ENCODE data around the gene NPEPL1.
"Not testable (repeated sequence)": the region's sequence is repeated elsewhere in the genome, so short reads cannot be mapped to it uniquely, and the experiment has no call there.

NPEPL1 gene

DNA sequence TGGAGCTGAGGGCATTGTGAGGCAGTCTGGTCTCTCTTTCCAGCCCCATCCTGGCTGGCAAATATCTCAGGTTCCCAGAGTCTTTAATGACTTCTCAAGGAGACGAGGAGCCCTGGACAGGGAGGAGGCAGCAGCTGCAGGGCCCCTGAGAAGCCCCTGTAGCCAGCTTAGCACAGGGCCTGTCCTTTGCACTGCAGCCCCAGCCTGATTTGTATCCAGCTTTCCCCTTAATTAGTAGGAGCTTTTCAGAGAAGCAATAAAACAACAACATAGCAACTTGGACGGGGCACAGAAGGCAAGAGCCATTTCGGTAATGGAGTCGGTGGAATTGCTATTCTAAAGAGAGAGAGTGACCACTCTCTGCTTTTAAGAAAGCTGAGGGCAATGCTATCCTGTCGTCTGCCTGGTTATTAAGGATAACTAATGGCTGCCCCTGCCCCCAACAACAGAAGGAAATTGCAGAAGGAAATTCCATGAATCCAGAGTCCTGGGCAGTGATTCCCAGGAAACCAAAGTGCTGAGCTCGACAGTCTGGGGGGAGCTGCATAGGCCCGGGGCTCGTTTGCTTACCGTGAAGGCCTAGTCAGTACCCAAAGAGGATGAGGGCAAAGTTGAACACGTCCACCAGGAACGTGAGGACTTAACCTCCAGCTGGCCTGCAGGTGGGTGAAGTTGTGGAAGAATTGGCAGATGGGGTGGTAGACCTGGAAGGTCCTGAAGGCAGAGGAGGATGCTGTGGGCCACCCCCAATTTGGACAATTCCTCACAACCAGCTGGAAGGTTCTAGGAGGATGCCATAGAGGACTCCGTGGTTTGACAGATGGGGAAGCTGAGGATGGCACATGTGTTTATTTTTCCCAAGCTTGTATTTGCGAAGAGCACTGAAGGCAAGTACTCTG lies 50.3 kb downstream of the NPEPL1 start:
- DNase-seq = no peak

DNA sequence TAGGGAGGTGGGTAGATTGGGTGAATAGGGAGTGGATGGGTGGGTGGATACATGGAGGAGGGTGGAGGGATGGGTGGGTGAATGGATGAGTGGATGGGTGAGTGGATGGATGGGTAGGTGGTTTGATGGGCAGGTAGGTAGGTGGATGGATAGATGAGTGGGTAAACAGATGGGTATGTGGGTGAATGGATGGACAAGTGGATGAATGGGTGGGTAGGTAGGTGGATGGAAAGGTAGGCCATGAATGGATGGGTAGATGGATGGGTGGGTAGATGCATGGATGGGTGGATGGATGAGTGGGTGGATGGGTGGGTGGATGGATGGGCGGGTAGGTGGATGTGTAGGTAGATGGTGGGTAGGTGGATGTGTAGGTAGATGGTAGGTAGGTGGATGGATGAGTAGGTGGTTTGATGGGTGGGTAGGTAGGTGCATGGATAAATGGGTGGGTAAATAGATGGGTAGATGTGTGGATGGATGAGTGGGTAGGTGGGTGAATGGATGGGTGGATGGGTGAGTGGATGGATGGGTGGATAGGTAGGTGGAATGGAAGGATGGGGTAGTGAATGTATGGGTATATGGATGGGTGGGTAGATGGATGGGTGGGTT lies 51.4 kb downstream of the NPEPL1 start:
- no peak for DNase-seq

GRCh38 chr20:58744836-58745235 lies 52.2 kb downstream of the NPEPL1 start:
- no peak for DNase-seq

- DNase-seq = no peak
These were observed 52.8 kb downstream of the NPEPL1 start for GRCh38 chr20:58745391-58745790.

DNA sequence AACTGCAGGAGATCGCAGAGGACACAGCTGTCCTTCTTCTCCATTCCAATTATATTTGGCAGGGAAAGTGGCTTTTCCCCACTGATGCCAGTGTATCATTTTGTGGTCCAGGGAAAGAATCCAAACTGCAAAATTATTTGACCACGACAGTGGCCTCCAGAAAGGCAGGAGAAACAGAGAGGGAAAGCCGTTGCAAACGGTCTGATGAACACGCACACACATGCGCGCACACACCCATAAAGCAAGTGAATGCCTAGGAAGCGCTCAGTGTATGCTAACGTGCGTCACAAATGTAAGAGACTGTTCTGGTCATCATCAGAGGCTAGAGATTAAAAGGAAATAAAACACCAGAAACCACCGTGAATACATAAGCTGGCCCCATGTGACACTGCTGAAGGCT lies 54.0 kb downstream of the NPEPL1 start:
- DNase-seq = no peak

DNA sequence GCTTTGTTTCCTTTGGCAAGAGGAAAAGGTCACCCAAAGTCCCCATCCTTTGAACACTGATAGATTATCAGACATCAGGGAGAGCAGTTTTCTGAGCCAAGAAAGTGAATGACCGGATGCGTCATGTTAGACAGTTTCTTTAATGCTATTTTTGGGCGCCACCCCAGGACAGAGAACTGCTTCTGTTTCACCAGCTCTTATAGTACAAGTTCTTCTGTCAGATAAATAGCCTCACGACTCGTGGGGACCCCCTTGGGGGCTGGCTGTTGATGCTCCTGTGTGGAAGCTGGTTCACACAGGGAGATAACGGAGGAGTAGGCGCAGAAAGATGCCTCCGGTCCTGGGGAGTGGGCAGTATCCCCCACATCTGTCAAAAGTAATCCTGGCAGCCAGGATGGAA lies 54.6 kb downstream of the NPEPL1 start:
- DNase-seq = no peak

GRCh38 chr20:58748618-58749017 lies 56.0 kb downstream of the NPEPL1 start:
- DNase-seq = no peak

GRCh38 chr20:58749098-58749769 lies 56.6 kb downstream of the NPEPL1 start:
- no peak for DNase-seq

GRCh38 chr20:58749979-58750378 lies 57.4 kb downstream of the NPEPL1 start:
- no peak for DNase-seq

DNA sequence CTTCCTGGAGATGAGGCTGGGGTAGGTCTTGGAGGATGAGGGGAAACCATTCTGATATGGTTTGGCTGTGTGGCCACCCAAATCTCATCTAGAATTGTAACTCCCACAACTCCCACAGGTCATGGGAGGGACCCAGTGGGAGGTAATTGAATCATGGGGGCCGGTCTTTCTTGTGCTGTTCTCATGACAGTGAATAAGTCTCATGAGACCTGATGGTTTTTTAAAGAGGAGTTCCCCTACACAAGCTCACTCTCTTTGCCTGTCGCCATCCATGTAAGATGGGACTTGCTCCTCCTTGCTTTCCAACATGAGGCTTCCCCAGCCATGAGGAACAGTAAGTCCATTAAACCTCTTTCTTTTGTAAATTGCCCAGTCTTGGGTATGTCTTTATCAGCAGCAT lies 58.1 kb downstream of the NPEPL1 start:
- not testable (repeated sequence) for DNase-seq

GRCh38 chr20:58751979-58752378 lies 59.4 kb downstream of the NPEPL1 start:
- no peak for DNase-seq

GRCh38 chr20:58752565-58752964 lies 60.0 kb downstream of the NPEPL1 start:
- DNase-seq = no peak

GRCh38 chr20:58753267-58753921 lies 60.8 kb downstream of the NPEPL1 start:
- no peak for DNase-seq

DNA sequence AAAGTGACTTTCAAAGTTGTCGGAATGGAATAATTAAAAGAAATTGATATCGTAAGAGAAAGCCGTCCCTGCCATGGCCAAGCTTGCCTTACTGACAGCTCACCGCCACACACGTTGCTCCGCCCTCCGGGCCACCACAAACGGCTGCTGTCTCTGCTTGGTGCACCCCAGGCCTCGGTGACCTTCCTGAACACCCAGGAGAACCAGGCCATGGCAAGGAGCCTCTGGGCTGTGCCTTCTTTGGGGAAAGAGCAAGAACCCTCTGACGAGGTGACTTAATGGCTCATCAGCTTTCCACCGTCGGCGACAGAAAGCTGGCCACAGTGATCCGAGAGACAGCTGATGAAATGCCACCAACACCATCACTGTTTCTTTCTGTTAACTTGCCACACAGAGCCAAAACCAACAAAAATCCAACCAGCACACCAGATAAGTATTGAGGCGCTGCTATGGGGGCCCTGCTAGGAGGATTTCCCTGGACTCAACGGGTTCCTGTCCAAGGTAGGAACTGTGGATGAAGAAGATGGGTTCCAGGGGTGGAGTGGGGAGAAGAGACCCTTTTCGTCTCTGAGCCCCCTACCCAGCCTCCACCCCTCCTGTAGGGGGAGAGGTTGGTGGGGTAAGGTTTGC lies 61.4 kb downstream of the NPEPL1 start:
- no peak for DNase-seq

DNA sequence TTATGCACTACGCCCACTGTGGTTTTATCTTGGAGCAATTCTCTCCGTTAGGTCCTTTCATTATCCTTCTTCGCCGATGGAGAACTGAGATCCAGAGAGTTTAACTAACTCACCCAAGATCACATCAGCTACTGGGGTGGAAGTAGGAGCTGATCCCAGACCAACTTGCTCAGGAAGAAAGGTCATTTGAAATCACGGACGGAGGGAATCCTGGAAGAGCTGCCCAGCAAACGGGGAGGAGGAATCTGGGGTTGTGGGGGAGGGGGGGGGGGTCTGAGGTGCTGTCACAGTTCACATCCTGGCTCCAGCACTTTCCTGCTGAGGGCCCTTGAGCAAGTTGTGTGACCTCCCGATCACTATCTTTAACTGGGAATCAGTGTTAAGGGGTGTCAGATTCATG lies 62.0 kb downstream of the NPEPL1 start:
- no peak for DNase-seq

DNA sequence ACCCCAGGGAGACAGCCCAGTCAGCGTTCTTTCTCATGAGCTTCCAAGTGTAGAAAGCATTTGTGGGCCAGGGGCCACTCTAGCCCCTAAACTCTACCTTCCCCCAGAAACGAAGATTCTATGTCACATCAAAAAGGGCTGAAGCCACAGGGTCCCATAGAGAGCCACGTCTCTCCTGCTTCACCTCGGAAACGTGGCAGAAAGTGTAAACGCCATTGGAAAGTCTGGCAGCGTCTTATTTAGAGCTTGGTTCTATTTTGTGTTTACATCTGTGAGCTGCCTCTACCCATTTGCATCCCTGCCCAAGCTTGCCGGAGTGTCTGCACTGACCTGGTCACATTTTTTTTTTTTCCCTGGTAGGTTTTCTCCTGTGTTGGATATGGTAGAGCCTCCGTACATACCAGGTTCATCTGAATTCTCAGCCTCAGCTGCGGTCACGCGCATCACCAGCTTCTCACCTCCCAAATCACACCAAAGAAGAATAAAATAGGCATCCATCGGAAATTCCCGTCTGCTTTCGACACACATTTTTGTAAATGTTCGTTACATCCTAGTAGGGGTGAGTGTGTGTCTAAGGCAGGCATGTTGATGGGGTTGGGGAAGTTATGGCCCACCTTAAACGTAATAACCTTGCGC lies 62.6 kb downstream of the NPEPL1 start:
- DNase-seq = no peak

DNA sequence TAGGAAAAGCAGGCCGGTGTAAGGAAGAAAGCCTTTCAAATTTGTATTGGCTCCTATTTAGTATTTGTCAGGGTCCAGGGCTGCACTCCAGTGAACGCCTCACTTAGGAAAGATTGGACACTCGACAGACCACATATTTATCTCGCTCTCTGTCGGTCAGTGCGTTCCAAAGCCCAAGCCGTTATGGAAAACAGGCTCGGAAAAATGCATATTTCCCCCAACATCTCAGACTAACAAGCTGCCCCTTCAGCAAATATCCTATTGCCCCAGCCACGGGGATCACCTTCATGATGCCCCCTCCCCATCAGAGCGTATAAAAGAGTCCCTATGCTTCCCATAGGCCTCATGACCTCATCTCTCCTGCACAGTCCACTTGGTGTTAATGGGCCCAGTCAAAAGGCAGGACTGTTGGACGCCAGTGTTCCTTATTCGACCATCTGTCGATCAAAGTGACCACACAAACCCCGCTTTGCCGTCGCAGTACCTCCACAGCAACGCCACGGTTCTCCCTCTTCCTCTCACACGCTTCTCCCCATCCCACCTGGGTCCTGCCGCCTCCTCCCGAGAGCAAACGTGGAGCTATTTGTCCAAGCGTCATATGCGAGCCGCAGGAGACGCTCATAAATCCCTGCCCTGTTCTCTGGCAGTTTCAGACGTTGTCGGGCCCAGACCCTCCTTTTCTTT lies 63.3 kb downstream of the NPEPL1 start:
- no peak for DNase-seq

- no peak for DNase-seq
These were observed 63.8 kb downstream of the NPEPL1 start for GRCh38 chr20:58756450-58756775.

DNA sequence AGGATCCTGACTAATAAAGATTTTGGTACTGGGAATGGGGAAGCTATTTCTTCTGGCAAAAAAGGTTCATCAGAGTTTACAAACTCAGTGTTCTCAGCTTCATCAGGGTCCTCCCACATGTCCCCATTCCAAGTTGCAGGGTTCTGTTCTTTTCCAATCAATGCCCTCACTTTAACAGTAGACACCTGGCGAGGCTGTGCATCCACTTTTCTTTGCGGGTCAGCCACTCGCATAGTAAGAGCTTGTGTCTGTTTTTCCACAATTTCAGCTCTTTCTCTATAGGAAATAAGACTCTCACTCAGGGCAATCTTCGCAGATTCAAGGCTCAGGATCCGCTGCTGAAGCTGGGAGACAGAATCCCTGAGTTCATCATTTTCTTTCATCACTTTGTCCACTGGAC lies 65.0 kb downstream of the NPEPL1 start:
- not testable (repeated sequence) for DNase-seq

DNA sequence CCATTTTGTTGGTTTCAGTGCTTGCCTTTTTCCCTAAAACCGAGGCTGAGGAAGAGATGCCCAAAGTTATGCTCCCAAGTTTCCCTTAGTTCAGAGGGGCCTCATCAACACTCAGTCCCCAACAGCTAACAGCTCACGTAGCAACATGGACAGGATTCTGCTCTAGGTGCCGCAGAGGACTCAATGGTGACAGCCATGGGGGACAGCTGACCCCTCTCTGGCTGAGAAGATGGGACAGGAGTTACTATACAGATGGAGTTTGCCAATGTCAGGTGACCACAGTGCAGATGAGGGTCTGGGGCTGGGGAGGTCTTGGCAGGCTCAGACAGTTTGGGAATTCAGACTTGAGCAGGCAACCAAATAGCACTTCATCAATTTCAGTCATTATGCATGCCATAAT lies 67.3 kb downstream of the NPEPL1 start:
- peak in 1 of 2 experiments; percentile 2 for DNase-seq

GRCh38 chr20:58760856-58761255 lies 68.3 kb downstream of the NPEPL1 start:
- no peak for DNase-seq

GRCh38 chr20:58762120-58762519 lies 69.5 kb downstream of the NPEPL1 start:
- DNase-seq = no peak

All from activated T-cell treated with anti-CD3 and anti-CD28 coated beads, Interleukin-2, amount 50 U/mL, for 48 hours (primary cell).